Memory B cell (primary cell): ENCODE data around the gene KRT2.

ENCODE experiments used
- ATAC-seq: fragments of 150-1000 bp; cut with Tn5 transposase; 2 replicates; pipeline ENCODE4 v1.10.0; 2021; ENCODE audit warnings: low read depth, mild to moderate bottlenecking, moderate library complexity
- DNase-seq, 2 donors: peaks; one replicate each; pipeline ENCODE4 v3.0.0; 2022; ENCODE audit warnings: low spot score in 2 of 2
- H3K27ac Mint-ChIP-seq: one replicate; pipeline ENCODE4 v1.8.0; 2022; ENCODE audit warnings: mild to moderate bottlenecking, moderate library complexity, mixed read lengths
- H3K27me3 Mint-ChIP-seq: one replicate; pipeline ENCODE4 v1.8.0; 2022; ENCODE audit warnings: mixed read lengths
- H3K36me3 Mint-ChIP-seq: one replicate; pipeline ENCODE4 v1.8.0; 2022; ENCODE audit warnings: mild to moderate bottlenecking, mixed read lengths
- H3K4me1 Mint-ChIP-seq: one replicate; pipeline ENCODE4 v1.8.0; 2022; ENCODE audit warnings: mixed read lengths
- H3K4me3 Mint-ChIP-seq: one replicate; pipeline ENCODE4 v1.8.0; 2022; ENCODE audit warnings: mild to moderate bottlenecking, moderate library complexity, mixed read lengths
- H3K9me3 Mint-ChIP-seq: one replicate; pipeline ENCODE4 v1.8.0; 2022; ENCODE audit warnings: mixed read lengths

The KRT2 gene

GRCh38 chr12:52649066-52649465 is 2.9 kb downstream of the KRT2 start:
- Mint-ChIP-seq H3K4me3 (no peak overlapping the region), H3K36me3 (no peaks in the 10 kb centered on the region), H3K27me3 (peaks cover 7% of the 10 kb centered on the region), H3K4me1 (no peaks in the 10 kb centered on the region), H3K9me3 (no peaks in the 10 kb centered on the region), H3K27ac (no peak overlapping the region)
- DNase-seq (no peak), ATAC-seq (no peak)

GRCh38 chr12:52648012-52648550 is 3.9 kb downstream of the KRT2 start:
- Mint-ChIP-seq H3K4me3 (no peak overlapping the region), H3K27me3 (peaks cover 7% of the 10 kb centered on the region), H3K9me3 (no peaks in the 10 kb centered on the region), H3K36me3 (no peaks in the 10 kb centered on the region), H3K4me1 (no peaks in the 10 kb centered on the region), H3K27ac (no peak overlapping the region)
- ATAC-seq (no peak), DNase-seq (peak in 1 of 2 donors; percentile 1)

GRCh38 chr12:52647601-52648000 is 4.4 kb downstream of the KRT2 start:
- no peaks in the 10 kb centered on the region for H3K36me3 Mint-ChIP-seq
- no peak for DNase-seq
- H3K4me3 Mint-ChIP-seq: no peak overlapping the region
- no peaks in the 10 kb centered on the region for H3K4me1 Mint-ChIP-seq
- ATAC-seq: no peak
- H3K27ac Mint-ChIP-seq: no peak overlapping the region
- no peaks in the 10 kb centered on the region for H3K9me3 Mint-ChIP-seq
- H3K27me3 Mint-ChIP-seq: peaks cover 7% of the 10 kb centered on the region

GRCh38 chr12:52646613-52647012 is 5.4 kb downstream of the KRT2 start:
- Mint-ChIP-seq H3K27me3 (peaks cover 7% of the 10 kb centered on the region), H3K27ac (no peak overlapping the region), H3K36me3 (no peaks in the 10 kb centered on the region), H3K9me3 (no peaks in the 10 kb centered on the region), H3K4me3 (no peak overlapping the region), H3K4me1 (no peaks in the 10 kb centered on the region)
- no peak for DNase-seq
- ATAC-seq: no peak

- Mint-ChIP-seq H3K27ac (no peak overlapping the region), H3K4me3 (no peak overlapping the region), H3K27me3 (peaks cover 7% of the 10 kb centered on the region), H3K4me1 (no peaks in the 10 kb centered on the region), H3K9me3 (no peaks in the 10 kb centered on the region), H3K36me3 (no peaks in the 10 kb centered on the region)
- DNase-seq (peak in 1 of 2 donors; percentile 2), ATAC-seq (no peak)
Measured at GRCh38 chr12:52645982-52646381, 6.0 kb downstream of the KRT2 start.

- H3K4me3 Mint-ChIP-seq: no peak overlapping the region
- H3K4me1 Mint-ChIP-seq: no peaks in the 10 kb centered on the region
- DNase-seq (no peak), ATAC-seq (no peak)
- H3K36me3 Mint-ChIP-seq: no peaks in the 10 kb centered on the region
- H3K27me3 Mint-ChIP-seq: peaks cover 7% of the 10 kb centered on the region
- H3K9me3 Mint-ChIP-seq: no peaks in the 10 kb centered on the region
- no peak overlapping the region for H3K27ac Mint-ChIP-seq
Measured at GRCh38 chr12:52645120-52645761, 6.8 kb downstream of the KRT2 start.

- no peaks in the 10 kb centered on the region for H3K36me3 Mint-ChIP-seq
- H3K4me1 Mint-ChIP-seq: no peaks in the 10 kb centered on the region
- H3K4me3 Mint-ChIP-seq: no peak overlapping the region
- ATAC-seq: no peak
- peak in 1 of 2 donors; percentile 2 for DNase-seq
- H3K27me3 Mint-ChIP-seq: peaks cover 11% of the 10 kb centered on the region
- H3K9me3 Mint-ChIP-seq: no peaks in the 10 kb centered on the region
- no peak overlapping the region for H3K27ac Mint-ChIP-seq
Measured at GRCh38 chr12:52644078-52644415, 8.0 kb downstream of the KRT2 start.

- Mint-ChIP-seq H3K9me3 (no peaks in the 10 kb centered on the region), H3K27me3 (peaks cover 11% of the 10 kb centered on the region), H3K4me3 (no peak overlapping the region), H3K27ac (no peak overlapping the region), H3K4me1 (no peaks in the 10 kb centered on the region), H3K36me3 (no peaks in the 10 kb centered on the region)
- ATAC-seq: no peak
- peak in 1 of 2 donors; percentile 8 for DNase-seq
Measured at GRCh38 chr12:52643233-52644077, 8.6 kb downstream of the KRT2 start.

- Mint-ChIP-seq H3K27ac (no peak overlapping the region), H3K9me3 (no peaks in the 10 kb centered on the region), H3K36me3 (no peaks in the 10 kb centered on the region), H3K4me3 (no peak overlapping the region), H3K27me3 (peaks cover 8% of the 10 kb centered on the region), H3K4me1 (no peaks in the 10 kb centered on the region)
- peak in 1 of 2 donors; percentile 2 for DNase-seq
- no peak for ATAC-seq
Measured at GRCh38 chr12:52641468-52641867, 10.5 kb downstream of the KRT2 start.

- no peaks in the 10 kb centered on the region for H3K9me3 Mint-ChIP-seq
- no peaks in the 10 kb centered on the region for H3K36me3 Mint-ChIP-seq
- DNase-seq (no peak), ATAC-seq (no peak)
- no peak overlapping the region for H3K4me3 Mint-ChIP-seq
- no peak overlapping the region for H3K27ac Mint-ChIP-seq
- no peaks in the 10 kb centered on the region for H3K4me1 Mint-ChIP-seq
- H3K27me3 Mint-ChIP-seq: peaks cover 16% of the 10 kb centered on the region
Measured at GRCh38 chr12:52637299-52637698, 14.7 kb downstream of the KRT2 start.

GRCh38 chr12:52636592-52637258 is 15.3 kb downstream of the KRT2 start:
- no peaks in the 10 kb centered on the region for H3K9me3 Mint-ChIP-seq
- peaks cover 17% of the 10 kb centered on the region for H3K27me3 Mint-ChIP-seq
- ATAC-seq (no peak), DNase-seq (no peak)
- H3K27ac Mint-ChIP-seq: no peak overlapping the region
- H3K4me3 Mint-ChIP-seq: no peak overlapping the region
- H3K36me3 Mint-ChIP-seq: no peaks in the 10 kb centered on the region
- H3K4me1 Mint-ChIP-seq: no peaks in the 10 kb centered on the region

GRCh38 chr12:52636189-52636588 is 15.8 kb downstream of the KRT2 start:
- H3K4me3 Mint-ChIP-seq: no peak overlapping the region

GRCh38 chr12:52634266-52635056 is 17.6 kb downstream of the KRT2 start:
- H3K36me3 Mint-ChIP-seq: no peaks in the 10 kb centered on the region
- H3K9me3 Mint-ChIP-seq: no peaks in the 10 kb centered on the region
- no peak overlapping the region for H3K4me3 Mint-ChIP-seq
- ATAC-seq: no peak
- DNase-seq: peak in 1 of 2 donors; percentile 2
- H3K4me1 Mint-ChIP-seq: no peaks in the 10 kb centered on the region
- H3K27me3 Mint-ChIP-seq: peaks cover 18% of the 10 kb centered on the region
- H3K27ac Mint-ChIP-seq: no peak overlapping the region

More at GRCh38 chr12:52636189-52636588, 15.8 kb downstream of the KRT2 start:
- peaks cover 17% of the 10 kb centered on the region for H3K27me3 Mint-ChIP-seq
- ATAC-seq (no peak), DNase-seq (peak in 1 of 2 donors; percentile 6)
- no peaks in the 10 kb centered on the region for H3K36me3 Mint-ChIP-seq
- no peak overlapping the region for H3K27ac Mint-ChIP-seq
- no peaks in the 10 kb centered on the region for H3K4me1 Mint-ChIP-seq
- H3K9me3 Mint-ChIP-seq: no peaks in the 10 kb centered on the region
